GM12865 (cell line): ENCODE results near the gene NEB.

Experiments used
- DNase-seq: peaks from one replicate; pipeline ENCODE4 v3.0.0; 2010; ENCODE audit warnings: low read depth
- H3K4me3 ChIP-seq: 2 replicates; pipeline ENCODE4 v1.5.1; 2011; ENCODE audit warnings: mild to moderate bottlenecking, low read depth, low read length, control low read depth
- TF ChIP-seq, protein P1 (sequence below): IDR thresholded peaks from 2 replicates; pipeline ENCODE4 v1.5.1; 2011; ENCODE audit warnings: low read length, control low read depth, low read depth, inconsistent platforms; ENCODE audit not compliant: insufficient read depth; ENCODE audit errors: missing control alignments

NEB gene

GRCh38 chr2:151478011-151478410, 256.3 kb downstream of the NEB start:
- no peak for DNase-seq
- H3K4me3 ChIP-seq = no peak overlapping the region
- TF ChIP-seq, protein P1, sequence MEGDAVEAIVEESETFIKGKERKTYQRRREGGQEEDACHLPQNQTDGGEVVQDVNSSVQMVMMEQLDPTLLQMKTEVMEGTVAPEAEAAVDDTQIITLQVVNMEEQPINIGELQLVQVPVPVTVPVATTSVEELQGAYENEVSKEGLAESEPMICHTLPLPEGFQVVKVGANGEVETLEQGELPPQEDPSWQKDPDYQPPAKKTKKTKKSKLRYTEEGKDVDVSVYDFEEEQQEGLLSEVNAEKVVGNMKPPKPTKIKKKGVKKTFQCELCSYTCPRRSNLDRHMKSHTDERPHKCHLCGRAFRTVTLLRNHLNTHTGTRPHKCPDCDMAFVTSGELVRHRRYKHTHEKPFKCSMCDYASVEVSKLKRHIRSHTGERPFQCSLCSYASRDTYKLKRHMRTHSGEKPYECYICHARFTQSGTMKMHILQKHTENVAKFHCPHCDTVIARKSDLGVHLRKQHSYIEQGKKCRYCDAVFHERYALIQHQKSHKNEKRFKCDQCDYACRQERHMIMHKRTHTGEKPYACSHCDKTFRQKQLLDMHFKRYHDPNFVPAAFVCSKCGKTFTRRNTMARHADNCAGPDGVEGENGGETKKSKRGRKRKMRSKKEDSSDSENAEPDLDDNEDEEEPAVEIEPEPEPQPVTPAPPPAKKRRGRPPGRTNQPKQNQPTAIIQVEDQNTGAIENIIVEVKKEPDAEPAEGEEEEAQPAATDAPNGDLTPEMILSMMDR = no peak

DNA sequence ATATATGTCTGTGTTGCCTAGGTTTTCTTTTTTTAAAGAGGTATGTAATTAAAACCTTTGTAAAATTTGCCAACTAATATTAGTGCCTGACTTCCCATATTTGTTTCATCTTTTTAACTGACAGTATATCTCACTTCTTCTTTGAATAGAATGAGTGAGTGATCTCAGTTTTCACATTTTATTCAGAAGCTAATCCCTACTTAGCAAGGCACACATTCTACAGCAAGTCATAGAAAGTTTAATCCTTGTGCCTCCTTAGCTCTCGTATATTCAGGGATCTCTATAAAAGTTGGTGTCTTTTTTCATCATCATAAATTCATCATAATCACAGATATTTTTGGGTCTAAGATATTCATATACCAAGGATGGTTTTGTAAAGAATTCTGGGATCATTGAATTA, 258.0 kb downstream of the NEB start:
- TF ChIP-seq, protein P1 = no peak
- no peak for DNase-seq
- H3K4me3 ChIP-seq = no peak overlapping the region

DNA sequence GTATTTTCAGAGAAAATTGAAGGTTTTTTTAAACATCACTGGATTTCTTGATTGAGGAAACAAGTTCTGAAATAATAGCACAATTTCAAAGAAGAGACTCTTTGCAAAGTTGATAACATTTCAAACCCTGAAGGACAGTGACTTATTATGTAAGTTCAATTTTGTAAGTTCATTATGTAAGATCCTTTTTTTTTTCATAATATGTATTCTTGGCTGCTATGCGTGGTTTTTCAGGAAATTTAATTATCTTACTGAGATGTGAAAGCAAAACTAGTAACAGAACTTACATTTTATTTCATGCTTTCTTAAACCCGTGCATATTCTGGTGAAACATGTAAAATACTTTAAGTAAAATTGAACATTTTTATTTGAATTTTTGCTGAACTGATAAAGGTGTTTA, 259.2 kb downstream of the NEB start:
- no peak overlapping the region for H3K4me3 ChIP-seq
- TF ChIP-seq, protein P1 = no peak
- DNase-seq = no peak

GRCh38 chr2:151472966-151473365, 261.3 kb downstream of the NEB start:
- H3K4me3 ChIP-seq = no peak overlapping the region
- DNase-seq = no peak
- TF ChIP-seq, protein P1 = no peak

DNA sequence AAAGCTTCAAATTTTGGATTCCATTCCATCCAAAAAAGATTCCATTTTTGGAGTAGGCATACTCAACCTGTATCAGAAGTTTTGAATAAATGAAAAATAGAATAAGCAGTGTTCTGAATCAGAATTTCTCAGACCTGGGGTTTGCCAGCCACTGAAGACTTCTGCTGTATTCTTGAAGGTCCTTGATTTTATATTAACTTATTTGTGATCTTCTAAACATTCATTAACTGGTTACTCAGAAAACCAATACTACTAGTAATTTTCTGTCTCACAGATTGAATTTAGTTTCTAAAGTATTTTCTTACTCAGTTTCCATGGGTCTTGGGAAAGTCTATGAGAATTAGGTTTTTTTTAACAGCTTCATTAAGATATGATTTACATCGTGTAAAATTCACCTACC, 263.7 kb downstream of the NEB start:
- H3K4me3 ChIP-seq = no peak overlapping the region
- no peak for DNase-seq
- TF ChIP-seq, protein P1 = no peak

- no peak overlapping the region for H3K4me3 ChIP-seq
- no peak for DNase-seq
- TF ChIP-seq, protein P1 = no peak
Measured at GRCh38 chr2:151465771-151466170, 268.5 kb downstream of the NEB start.

DNA sequence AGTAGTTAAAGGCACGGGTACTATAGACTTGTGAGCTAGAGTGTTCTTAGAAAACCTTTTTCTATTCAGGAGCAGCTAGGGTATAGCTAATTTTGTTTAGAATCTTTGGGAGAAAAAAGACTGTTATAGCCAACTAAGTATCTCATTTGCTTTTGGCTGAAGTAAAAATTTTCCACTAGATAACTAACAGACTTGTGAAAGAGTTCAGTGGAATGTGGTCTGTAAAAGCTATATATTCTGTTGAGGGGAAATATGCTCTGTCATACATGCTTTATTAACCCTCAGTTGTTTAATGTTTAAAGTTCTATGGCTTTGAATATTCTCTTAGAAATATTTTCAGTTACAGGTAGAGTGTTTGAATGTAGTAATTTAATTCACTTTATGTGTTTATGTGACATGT, 274.9 kb downstream of the NEB start:
- no peak overlapping the region for H3K4me3 ChIP-seq
- DNase-seq = no peak
- TF ChIP-seq, protein P1 = no peak
